WTC11 (cell line): ENCODE data around the gene GFY. TPM values are rescaled to one million over a fixed set of nuclear protein-coding genes. Genes with fewer than 3 reads are reported as not detected.
A peak's percentile ranks its signal among the peaks of the same experiment; 100 is the strongest.

Source experiments
- ATAC-seq: fragments of 200-7000 bp; cut with Tn5 transposase; 2 replicates; pipeline ENCODE4 v1.10.0; 2021; ENCODE audit warnings: mild to moderate bottlenecking, moderate library complexity
- CTCF ChIA-PET: fragments of 300-600 bp; sonication (Branson Sonifier 250); formaldehyde crosslinking; loops from one replicate; lab custom pipeline; 2021; ENCODE audit warnings: antibody characterized with exemption; lab: Charles Lee
- POLR2A ChIA-PET: fragments of 350-600 bp; sonication (Branson Sonifier 250); formaldehyde crosslinking; loops from one replicate; lab custom pipeline; 2021; ENCODE audit warnings: antibody characterized with exemption; lab: Charles Lee
- DNase-seq: peaks from one replicate; pipeline ENCODE4 v3.0.0; 2021; ENCODE audit warnings: low spot score
- H3K27ac Mint-ChIP-seq: 2 replicates; pipeline ENCODE4 v1.8.0; 2021; ENCODE audit warnings: mixed read lengths
- H3K27me3 Mint-ChIP-seq: 2 replicates; pipeline ENCODE4 v1.8.0; 2021; ENCODE audit warnings: low read depth, mild to moderate bottlenecking, moderate library complexity, mixed read lengths
- H3K36me3 Mint-ChIP-seq: 2 replicates; pipeline ENCODE4 v1.8.0; 2021; ENCODE audit warnings: mixed read lengths
- H3K4me1 Mint-ChIP-seq: 2 replicates; pipeline ENCODE4 v1.8.0; 2022; ENCODE audit warnings: mixed read lengths
- H3K4me3 Mint-ChIP-seq: 2 replicates; pipeline ENCODE4 v1.8.0; 2021; ENCODE audit warnings: mild to moderate bottlenecking, moderate library complexity, mixed read lengths
- H3K9me3 Mint-ChIP-seq: 2 replicates; pipeline ENCODE4 v1.8.0; 2021; ENCODE audit warnings: mixed read lengths
- CTCF ChIP-seq: fragments of 200-600 bp; IDR thresholded peaks from 2 replicates; pipeline ENCODE4 v1.8.0; 2022; ENCODE audit warnings: antibody characterized with exemption
- FOXK1 ChIP-seq: sonication (generic); formaldehyde crosslinking; IDR thresholded peaks from 2 replicates; pipeline ENCODE4 v1.8.0; 2022; ENCODE audit warnings: mild to moderate bottlenecking, moderate library complexity, missing genetic modification reagents
- GABPB1 ChIP-seq: sonication (generic); formaldehyde crosslinking; IDR thresholded peaks from 2 replicates; pipeline ENCODE4 v1.8.1; 2023; ENCODE audit warnings: mild to moderate bottlenecking, missing genetic modification reagents
- JUN ChIP-seq: sonication (generic); formaldehyde crosslinking; IDR thresholded peaks from 2 replicates; pipeline ENCODE4 v1.8.0; 2023; ENCODE audit warnings: mild to moderate bottlenecking, missing genetic modification reagents
- RORB ChIP-seq: fragments of 250-450 bp; sonication (Bioruptor Pico); IDR thresholded peaks from 2 replicates; pipeline ENCODE4 v1.9.0; 2021; ENCODE audit warnings: mild to moderate bottlenecking
- SMAD3 ChIP-seq: sonication (generic); formaldehyde crosslinking; IDR thresholded peaks from 2 replicates; pipeline ENCODE4 v1.8.0; 2022; ENCODE audit warnings: missing genetic modification reagents, mild to moderate bottlenecking, borderline replicate concordance
- SMAD4 ChIP-seq: sonication (generic); formaldehyde crosslinking; IDR thresholded peaks from 2 replicates; pipeline ENCODE4 v1.8.0; 2022; ENCODE audit warnings: mild to moderate bottlenecking, missing genetic modification reagents
- USF1 ChIP-seq: sonication (generic); formaldehyde crosslinking; IDR thresholded peaks from 2 replicates; pipeline ENCODE4 v1.8.0; 2022; ENCODE audit warnings: mild to moderate bottlenecking, missing genetic modification reagents
- ZNF138 ChIP-seq: sonication (generic); formaldehyde crosslinking; conservative IDR thresholded peaks from 2 replicates; pipeline ENCODE4 v1.8.1; 2022; ENCODE audit warnings: mild to moderate bottlenecking, moderate library complexity, missing genetic modification reagents
- ZNF232 ChIP-seq: sonication (generic); formaldehyde crosslinking; IDR thresholded peaks from 2 replicates; pipeline ENCODE4 v1.8.0; 2022; ENCODE audit warnings: mild to moderate bottlenecking, missing genetic modification reagents
- ZSCAN18 ChIP-seq: fragments of 250-450 bp; sonication (Bioruptor Pico); IDR thresholded peaks from 2 replicates; pipeline ENCODE4 v2.1.2; 2022; ENCODE audit warnings: mild to moderate bottlenecking, moderate library complexity
- total RNA-seq: library from RNA; stranded (reverse); gene quantifications from 3 replicates; pipeline ENCODE4 v1.2.3, GENCODE V29; 2021
- TF ChIP-seq, protein P1 (sequence below): fragments of 250-450 bp; sonication (Bioruptor Pico); IDR thresholded peaks from 2 replicates; pipeline ENCODE4 v1.9.0; 2021; ENCODE audit warnings: mild to moderate bottlenecking
- TF ChIP-seq, protein P2 (sequence below): sonication (generic); formaldehyde crosslinking; IDR thresholded peaks from 2 replicates; pipeline ENCODE4 v1.8.0; 2022; ENCODE audit warnings: mild to moderate bottlenecking, missing genetic modification reagents
- TF ChIP-seq, protein P3 (sequence below): sonication (generic); formaldehyde crosslinking; IDR thresholded peaks from 2 replicates; pipeline ENCODE4 v1.8.0; 2022; ENCODE audit warnings: mild to moderate bottlenecking, missing genetic modification reagents
- TF ChIP-seq, protein P4 (sequence below): sonication (generic); formaldehyde crosslinking; IDR thresholded peaks from 2 replicates; pipeline ENCODE4 v1.8.1; 2023; ENCODE audit warnings: mild to moderate bottlenecking, missing genetic modification reagents, borderline replicate concordance
- TF ChIP-seq, protein P5 (sequence below): sonication (generic); formaldehyde crosslinking; IDR thresholded peaks from 2 replicates; pipeline ENCODE4 v1.8.1; 2023; ENCODE audit warnings: mild to moderate bottlenecking, moderate library complexity, missing genetic modification reagents
- TF ChIP-seq, protein P6 (sequence below): sonication (generic); formaldehyde crosslinking; IDR thresholded peaks from 2 replicates; pipeline ENCODE4 v1.8.0; 2022; ENCODE audit warnings: missing genetic modification reagents

Gene GFY
- total RNA-seq, 1 experiment from 2014 or later = 0.87 TPM

GRCh38 chr19:49433240-49433901 lies 8.2 kb downstream of the GFY start:
- ChIA-PET POLR2A (interaction anchor here (1.1 kb wide), 1 partner anchor 11 kb away, joined by 4 read pairs; no protein-coding TSS in a partner anchor), CTCF (interaction anchor here (0.6 to 1.7 kb wide), 3 partner anchors 11 to 41 kb away, joined by 3 to 5 read pairs (median 3); no protein-coding TSS in a partner anchor)

More at GRCh38 chr19:49433240-49433901, 8.2 kb downstream of the GFY start:
- TF ChIP-seq FOXK1 (CRISPR knock-in tag) = no peak
- TF ChIP-seq, protein P1, sequence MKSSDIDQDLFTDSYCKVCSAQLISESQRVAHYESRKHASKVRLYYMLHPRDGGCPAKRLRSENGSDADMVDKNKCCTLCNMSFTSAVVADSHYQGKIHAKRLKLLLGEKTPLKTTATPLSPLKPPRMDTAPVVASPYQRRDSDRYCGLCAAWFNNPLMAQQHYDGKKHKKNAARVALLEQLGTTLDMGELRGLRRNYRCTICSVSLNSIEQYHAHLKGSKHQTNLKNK (CRISPR knock-in tag) = no peak
- no peak for TF ChIP-seq SMAD3 (CRISPR knock-in tag)
- TF ChIP-seq, protein P2, sequence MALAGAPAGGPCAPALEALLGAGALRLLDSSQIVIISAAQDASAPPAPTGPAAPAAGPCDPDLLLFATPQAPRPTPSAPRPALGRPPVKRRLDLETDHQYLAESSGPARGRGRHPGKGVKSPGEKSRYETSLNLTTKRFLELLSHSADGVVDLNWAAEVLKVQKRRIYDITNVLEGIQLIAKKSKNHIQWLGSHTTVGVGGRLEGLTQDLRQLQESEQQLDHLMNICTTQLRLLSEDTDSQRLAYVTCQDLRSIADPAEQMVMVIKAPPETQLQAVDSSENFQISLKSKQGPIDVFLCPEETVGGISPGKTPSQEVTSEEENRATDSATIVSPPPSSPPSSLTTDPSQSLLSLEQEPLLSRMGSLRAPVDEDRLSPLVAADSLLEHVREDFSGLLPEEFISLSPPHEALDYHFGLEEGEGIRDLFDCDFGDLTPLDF = no peak
- TF ChIP-seq, protein P3, sequence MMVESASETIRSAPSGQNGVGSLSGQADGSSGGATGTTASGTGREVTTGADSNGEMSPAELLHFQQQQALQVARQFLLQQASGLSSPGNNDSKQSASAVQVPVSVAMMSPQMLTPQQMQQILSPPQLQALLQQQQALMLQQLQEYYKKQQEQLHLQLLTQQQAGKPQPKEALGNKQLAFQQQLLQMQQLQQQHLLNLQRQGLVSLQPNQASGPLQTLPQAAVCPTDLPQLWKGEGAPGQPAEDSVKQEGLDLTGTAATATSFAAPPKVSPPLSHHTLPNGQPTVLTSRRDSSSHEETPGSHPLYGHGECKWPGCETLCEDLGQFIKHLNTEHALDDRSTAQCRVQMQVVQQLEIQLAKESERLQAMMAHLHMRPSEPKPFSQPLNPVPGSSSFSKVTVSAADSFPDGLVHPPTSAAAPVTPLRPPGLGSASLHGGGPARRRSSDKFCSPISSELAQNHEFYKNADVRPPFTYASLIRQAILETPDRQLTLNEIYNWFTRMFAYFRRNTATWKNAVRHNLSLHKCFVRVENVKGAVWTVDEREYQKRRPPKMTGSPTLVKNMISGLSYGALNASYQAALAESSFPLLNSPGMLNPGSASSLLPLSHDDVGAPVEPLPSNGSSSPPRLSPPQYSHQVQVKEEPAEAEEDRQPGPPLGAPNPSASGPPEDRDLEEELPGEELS (CRISPR knock-in tag) = no peak
- TF ChIP-seq USF1 (CRISPR knock-in tag) = no peak
- TF ChIP-seq CTCF = no peak
- TF ChIP-seq ZNF232 (CRISPR knock-in tag) = no peak
- TF ChIP-seq GABPB1 (CRISPR knock-in tag) = no peak
- TF ChIP-seq RORB = no peak
- no peak for TF ChIP-seq SMAD4 (CRISPR knock-in tag)
- TF ChIP-seq, protein P4, sequence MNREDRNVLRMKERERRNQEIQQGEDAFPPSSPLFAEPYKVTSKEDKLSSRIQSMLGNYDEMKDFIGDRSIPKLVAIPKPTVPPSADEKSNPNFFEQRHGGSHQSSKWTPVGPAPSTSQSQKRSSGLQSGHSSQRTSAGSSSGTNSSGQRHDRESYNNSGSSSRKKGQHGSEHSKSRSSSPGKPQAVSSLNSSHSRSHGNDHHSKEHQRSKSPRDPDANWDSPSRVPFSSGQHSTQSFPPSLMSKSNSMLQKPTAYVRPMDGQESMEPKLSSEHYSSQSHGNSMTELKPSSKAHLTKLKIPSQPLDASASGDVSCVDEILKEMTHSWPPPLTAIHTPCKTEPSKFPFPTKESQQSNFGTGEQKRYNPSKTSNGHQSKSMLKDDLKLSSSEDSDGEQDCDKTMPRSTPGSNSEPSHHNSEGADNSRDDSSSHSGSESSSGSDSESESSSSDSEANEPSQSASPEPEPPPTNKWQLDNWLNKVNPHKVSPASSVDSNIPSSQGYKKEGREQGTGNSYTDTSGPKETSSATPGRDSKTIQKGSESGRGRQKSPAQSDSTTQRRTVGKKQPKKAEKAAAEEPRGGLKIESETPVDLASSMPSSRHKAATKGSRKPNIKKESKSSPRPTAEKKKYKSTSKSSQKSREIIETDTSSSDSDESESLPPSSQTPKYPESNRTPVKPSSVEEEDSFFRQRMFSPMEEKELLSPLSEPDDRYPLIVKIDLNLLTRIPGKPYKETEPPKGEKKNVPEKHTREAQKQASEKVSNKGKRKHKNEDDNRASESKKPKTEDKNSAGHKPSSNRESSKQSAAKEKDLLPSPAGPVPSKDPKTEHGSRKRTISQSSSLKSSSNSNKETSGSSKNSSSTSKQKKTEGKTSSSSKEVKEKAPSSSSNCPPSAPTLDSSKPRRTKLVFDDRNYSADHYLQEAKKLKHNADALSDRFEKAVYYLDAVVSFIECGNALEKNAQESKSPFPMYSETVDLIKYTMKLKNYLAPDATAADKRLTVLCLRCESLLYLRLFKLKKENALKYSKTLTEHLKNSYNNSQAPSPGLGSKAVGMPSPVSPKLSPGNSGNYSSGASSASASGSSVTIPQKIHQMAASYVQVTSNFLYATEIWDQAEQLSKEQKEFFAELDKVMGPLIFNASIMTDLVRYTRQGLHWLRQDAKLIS = no peak
- no peak for TF ChIP-seq JUN
- TF ChIP-seq, protein P5, sequence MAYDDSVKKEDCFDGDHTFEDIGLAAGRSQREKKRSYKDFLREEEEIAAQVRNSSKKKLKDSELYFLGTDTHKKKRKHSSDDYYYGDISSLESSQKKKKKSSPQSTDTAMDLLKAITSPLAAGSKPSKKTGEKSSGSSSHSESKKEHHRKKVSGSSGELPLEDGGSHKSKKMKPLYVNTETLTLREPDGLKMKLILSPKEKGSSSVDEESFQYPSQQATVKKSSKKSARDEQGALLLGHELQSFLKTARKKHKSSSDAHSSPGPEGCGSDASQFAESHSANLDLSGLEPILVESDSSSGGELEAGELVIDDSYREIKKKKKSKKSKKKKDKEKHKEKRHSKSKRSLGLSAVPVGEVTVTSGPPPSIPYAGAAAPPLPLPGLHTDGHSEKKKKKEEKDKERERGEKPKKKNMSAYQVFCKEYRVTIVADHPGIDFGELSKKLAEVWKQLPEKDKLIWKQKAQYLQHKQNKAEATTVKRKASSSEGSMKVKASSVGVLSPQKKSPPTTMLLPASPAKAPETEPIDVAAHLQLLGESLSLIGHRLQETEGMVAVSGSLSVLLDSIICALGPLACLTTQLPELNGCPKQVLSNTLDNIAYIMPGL (CRISPR knock-in tag) = no peak
- TF ChIP-seq, protein P6, sequence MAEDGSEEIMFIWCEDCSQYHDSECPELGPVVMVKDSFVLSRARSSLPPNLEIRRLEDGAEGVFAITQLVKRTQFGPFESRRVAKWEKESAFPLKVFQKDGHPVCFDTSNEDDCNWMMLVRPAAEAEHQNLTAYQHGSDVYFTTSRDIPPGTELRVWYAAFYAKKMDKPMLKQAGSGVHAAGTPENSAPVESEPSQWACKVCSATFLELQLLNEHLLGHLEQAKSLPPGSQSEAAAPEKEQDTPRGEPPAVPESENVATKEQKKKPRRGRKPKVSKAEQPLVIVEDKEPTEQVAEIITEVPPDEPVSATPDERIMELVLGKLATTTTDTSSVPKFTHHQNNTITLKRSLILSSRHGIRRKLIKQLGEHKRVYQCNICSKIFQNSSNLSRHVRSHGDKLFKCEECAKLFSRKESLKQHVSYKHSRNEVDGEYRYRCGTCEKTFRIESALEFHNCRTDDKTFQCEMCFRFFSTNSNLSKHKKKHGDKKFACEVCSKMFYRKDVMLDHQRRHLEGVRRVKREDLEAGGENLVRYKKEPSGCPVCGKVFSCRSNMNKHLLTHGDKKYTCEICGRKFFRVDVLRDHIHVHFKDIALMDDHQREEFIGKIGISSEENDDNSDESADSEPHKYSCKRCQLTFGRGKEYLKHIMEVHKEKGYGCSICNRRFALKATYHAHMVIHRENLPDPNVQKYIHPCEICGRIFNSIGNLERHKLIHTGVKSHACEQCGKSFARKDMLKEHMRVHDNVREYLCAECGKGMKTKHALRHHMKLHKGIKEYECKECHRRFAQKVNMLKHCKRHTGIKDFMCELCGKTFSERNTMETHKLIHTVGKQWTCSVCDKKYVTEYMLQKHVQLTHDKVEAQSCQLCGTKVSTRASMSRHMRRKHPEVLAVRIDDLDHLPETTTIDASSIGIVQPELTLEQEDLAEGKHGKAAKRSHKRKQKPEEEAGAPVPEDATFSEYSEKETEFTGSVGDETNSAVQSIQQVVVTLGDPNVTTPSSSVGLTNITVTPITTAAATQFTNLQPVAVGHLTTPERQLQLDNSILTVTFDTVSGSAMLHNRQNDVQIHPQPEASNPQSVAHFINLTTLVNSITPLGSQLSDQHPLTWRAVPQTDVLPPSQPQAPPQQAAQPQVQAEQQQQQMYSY = no peak
- no peak for TF ChIP-seq ZNF138 (CRISPR knock-in tag)
- TF ChIP-seq ZSCAN18 (CRISPR knock-in tag) = no peak
- Mint-ChIP-seq H3K27ac (no peak overlapping the region), H3K4me1 (peaks cover 50% of the 10 kb centered on the region), H3K9me3 (peaks cover 11% of the 10 kb centered on the region), H3K27me3 (peaks cover 99% of the 10 kb centered on the region), H3K36me3 (peaks cover 3% of the 10 kb centered on the region; the same call in 1 of the 2 replicates), H3K4me3 (peak overlapping the region; percentile 73)
- no peak for DNase-seq
- no peak for ATAC-seq
